SK-N-SH (cell line): ENCODE results near the gene ZNF471. TPM values are rescaled to one million over a fixed set of nuclear protein-coding genes. Genes with fewer than 3 reads are reported as not detected.

ENCODE experiments used
- polyA plus RNA-seq, 3 experiments: library from polyadenylated mRNA; depleted of rRNA; stranded (reverse); fragments of >200 nt; gene quantifications; 2 replicates each; pipeline ENCODE4 v1.2.3, GENCODE V29; 2012

Gene ZNF471
- polyA plus RNA-seq, 1 of the 3 experiments (the other 2 are of a cell fraction): 2.5 TPM

Other genes starting within 250 kb of the ZNF471 start
- gene EDDM13, start 235.1 kb upstream of the ZNF471 start, polyA plus RNA-seq (2012; rRNA removed): not detected in 2 replicates
- gene ZSCAN5A, start 193.0 kb upstream of the ZNF471 start, polyA plus RNA-seq (2012; rRNA removed): 6.8 and 11.7 TPM in 2 replicates
- 4.5 and 5.9 TPM in 2 replicates for gene ZNF582, start 114.3 kb upstream of the ZNF471 start, polyA plus RNA-seq (2012; rRNA removed)
- 1.9 and 2.1 TPM in 2 replicates for gene ZNF583, start 103.5 kb upstream of the ZNF471 start, polyA plus RNA-seq (2012; rRNA removed)
- 3.2 and 5.0 TPM in 2 replicates for gene ZNF667, start 30.5 kb upstream of the ZNF471 start, polyA plus RNA-seq (2012; rRNA removed)
- gene ZFP28, start 31.1 kb downstream of the ZNF471 start, polyA plus RNA-seq (2012; rRNA removed): 3.5 and 4.9 TPM in 2 replicates
- gene ZNF470, start 59.6 kb downstream of the ZNF471 start, polyA plus RNA-seq (2012; rRNA removed): 2.1 and 2.5 TPM in 2 replicates
- 6.3 and 7.1 TPM in 2 replicates for gene ZNF71, start 87.4 kb downstream of the ZNF471 start, polyA plus RNA-seq (2012; rRNA removed)
- 0.05 and 0.06 TPM in 2 replicates for gene SMIM17, start 135.3 kb downstream of the ZNF471 start, polyA plus RNA-seq (2012; rRNA removed)
- gene ZNF835, start 163.9 kb downstream of the ZNF471 start, polyA plus RNA-seq (2012; rRNA removed): 0.03 TPM in 1 of 2 replicates, not detected in the other